Heart left ventricle (tissue), 16 donors: ENCODE results near the gene JCHAIN. TPM values are rescaled to one million over a fixed set of nuclear protein-coding genes. Genes with fewer than 3 reads are reported as not detected.
"Not testable (repeated sequence)": the region's sequence is repeated elsewhere in the genome, so short reads cannot be mapped to it uniquely, and the experiment has no call there.

Experiments
- ATAC-seq, 4 donors: fragments of 200-7000 bp; cut with Tn5 transposase; one replicate each; pipeline ENCODE4 v1.9.1; 2020 to 2022; ENCODE audit warnings: moderate library complexity in 4 of 4, mild to moderate bottlenecking in 3 of 4, moderate number of reproducible peaks in 1 of 4
- DNase-seq, 5 donors: peaks; one replicate each; pipeline ENCODE4 v3.0.0-alpha.2; 2020
- H3K27ac ChIP-seq, 12 donors: fragments of 200-600 bp; sonication (generic) in 4 of 12; one replicate each; pipeline versions ENCODE4 v1.5.0 to v1.8.0; 2016 to 2022; ENCODE audit warnings: mild to moderate bottlenecking in 2 of 12
- H3K27me3 ChIP-seq, 9 donors: fragments of 200-600 bp; sonication (generic) in 2 of 9; one replicate each; pipeline versions ENCODE4 v1.5.1 to v1.8.0; 2016 to 2022; ENCODE audit warnings: mild to moderate bottlenecking in 3 of 9
- H3K36me3 ChIP-seq, 9 donors: fragments of 200-600 bp; sonication (generic) in 2 of 9; one replicate each; pipeline versions ENCODE4 v1.5.0 to v1.8.0; 2018 to 2022; ENCODE audit warnings: mild to moderate bottlenecking in 2 of 9
- H3K4me1 ChIP-seq, 12 donors: fragments of 200-600 bp; sonication (generic) in 4 of 12; one replicate each; pipeline versions ENCODE4 v1.5.0 to v1.8.0; 2016 to 2022; ENCODE audit warnings: mild to moderate bottlenecking in 3 of 12
- H3K4me3 ChIP-seq, 12 donors: fragments of 200-600 bp; sonication (generic) in 4 of 12; one replicate each; pipeline versions ENCODE4 v1.5.0 to v1.8.0; 2017 to 2022; ENCODE audit warnings: mild to moderate bottlenecking in 9 of 12, moderate library complexity in 4 of 12
- H3K9me3 ChIP-seq, 12 donors: fragments of 200-600 bp; sonication (generic) in 4 of 12; one replicate each; pipeline versions ENCODE4 v1.5.0 to v1.8.0; 2016 to 2022; ENCODE audit warnings: mild to moderate bottlenecking in 1 of 12
- POLR2A ChIP-seq, 2 donors: fragments of 450-650 bp; IDR thresholded peaks; one replicate each; pipeline ENCODE4 v1.6.1; 2017; ENCODE audit warnings: antibody characterized with exemption in 2 of 2, mild to moderate bottlenecking in 2 of 2, moderate library complexity in 2 of 2
- WGBS, 4 donors: extraction: QIAGEN DNeasy Blood & Tissue Kit in 2 of 4; methylation state at CpG; one replicate each; pipeline versions ENCODE4 v1.1.5 to v1.1.7; 2013 to 2018; 5-methylcytosine and 5-hydroxymethylcytosine counted together
- intact Hi-C, 10 donors: fragments of 100-400 bp; cut with DNase I; formaldehyde crosslinking; loops; one replicate each; pipeline versions ENCODE4 v1.11.1 to v1.14.2; 2022
- polyA plus RNA-seq, 2 donors: library from polyadenylated mRNA; stranded (reverse); fragments of 200-250 nt; gene quantifications; one replicate each; pipeline ENCODE4 v1.2.3, GENCODE V29; 2013
- total RNA-seq, 9 donors: library from RNA; depleted of rRNA in 2 of 9; stranded (reverse); fragments of >200 nt in 2 of 9; fragmentation: NEBNext Ultra II Directional in 3 of 9; extraction: Animal tissue kit (Norgen Biotek cat#: 25700) in 3 of 9; gene quantifications; one replicate each; pipeline versions ENCODE4 v1.1.0 to v1.2.4, GENCODE V29; 2016 to 2023
- TF ChIP-seq, protein P1 (sequence below), 12 donors: fragments of 200-600 bp; sonication (generic) in 4 of 12; IDR thresholded peaks; one replicate each; pipeline versions ENCODE4 v1.5.0 to v1.8.0; 2018 to 2022; ENCODE audit warnings: antibody characterized with exemption in 12 of 12, mild to moderate bottlenecking in 5 of 12
- donor health status: ischemic (EF 13 %, LVEDD 7.1; RV severe dilation, severe dysfunction).
- donor health status: healthy with polysubstance abuse.
- donor health status: DM: no; HTN: yes; CAD: no.
- donor health status: DM: no; HTN: no; CAD: no.
- donor health status: ischemic (EF 25% LVEDD 6.9; RV normal size, moderate dysfunction).
- donor health status: ischemic (EF 25% LVEDD 5.7; RV mildly dilated, moderate dysfunction).
- donor health status: healthy.
- donor health status: DM: yes; HTN: yes; CAD: no.
- donor health status: ischemic (EF 35%, LVEDD 5.7; RV mildly dilated, moderate dysfunction).
- donor health status: nonischemic (EF 11% LVEDD 7.7; RV severe dilation, severe dysfunction).
- donor health status: DM: yes; HTN: yes; CAD: no.
- donor health status: PGD.
- donor health status: ischemic (EF 29% LVEDD 5.4; RV normal size, mild dysfunction).
- donor health status: nonischemic (EF 23%, LVEDD 6.1; RV moderate dilation, normal function).

JCHAIN gene
- total and polyA plus RNA-seq, 11 donors, result 0.19 to 40.0 (median 4.8) TPM; not detected in 2

DNA sequence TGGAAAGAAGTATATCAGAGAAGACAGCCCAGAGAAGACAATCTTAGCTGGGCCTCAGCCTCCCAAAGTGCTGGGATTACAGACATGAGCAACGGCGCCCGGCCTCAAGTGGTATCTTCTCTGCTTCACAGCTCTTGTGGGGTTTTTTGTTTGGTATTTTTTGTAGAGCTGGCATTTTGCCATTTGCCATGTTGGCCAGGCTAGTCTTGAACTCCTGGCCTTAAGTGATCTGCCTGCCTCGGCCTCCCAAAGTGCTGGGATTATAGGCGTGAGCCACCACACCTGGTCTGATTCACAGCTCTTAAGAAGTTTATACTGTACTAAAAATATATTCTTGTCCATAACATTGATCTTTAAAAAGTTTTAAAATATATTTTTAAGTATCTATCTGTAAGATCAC, 34.4 kb upstream of the JCHAIN start:
- H3K27ac ChIP-seq, result no peak overlapping the region
- ATAC-seq (no peak), DNase-seq (no peak)
- 90 to 98% (median 92%) methylated on average over 5 of the region's 5 CpGs for WGBS, 4 donors
- H3K9me3 ChIP-seq, result no peaks in the 10 kb centered on the region
- no peak overlapping the region for H3K4me3 ChIP-seq
- TF ChIP-seq, protein P1, sequence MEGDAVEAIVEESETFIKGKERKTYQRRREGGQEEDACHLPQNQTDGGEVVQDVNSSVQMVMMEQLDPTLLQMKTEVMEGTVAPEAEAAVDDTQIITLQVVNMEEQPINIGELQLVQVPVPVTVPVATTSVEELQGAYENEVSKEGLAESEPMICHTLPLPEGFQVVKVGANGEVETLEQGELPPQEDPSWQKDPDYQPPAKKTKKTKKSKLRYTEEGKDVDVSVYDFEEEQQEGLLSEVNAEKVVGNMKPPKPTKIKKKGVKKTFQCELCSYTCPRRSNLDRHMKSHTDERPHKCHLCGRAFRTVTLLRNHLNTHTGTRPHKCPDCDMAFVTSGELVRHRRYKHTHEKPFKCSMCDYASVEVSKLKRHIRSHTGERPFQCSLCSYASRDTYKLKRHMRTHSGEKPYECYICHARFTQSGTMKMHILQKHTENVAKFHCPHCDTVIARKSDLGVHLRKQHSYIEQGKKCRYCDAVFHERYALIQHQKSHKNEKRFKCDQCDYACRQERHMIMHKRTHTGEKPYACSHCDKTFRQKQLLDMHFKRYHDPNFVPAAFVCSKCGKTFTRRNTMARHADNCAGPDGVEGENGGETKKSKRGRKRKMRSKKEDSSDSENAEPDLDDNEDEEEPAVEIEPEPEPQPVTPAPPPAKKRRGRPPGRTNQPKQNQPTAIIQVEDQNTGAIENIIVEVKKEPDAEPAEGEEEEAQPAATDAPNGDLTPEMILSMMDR (IDR thresholded peaks at IDR 0.05), result no peak
- TF ChIP-seq POLR2A (IDR thresholded peaks at IDR 0.05), result no peak
- H3K27me3 ChIP-seq, result no peaks in the 10 kb centered on the region
- intact Hi-C loops, result loop anchor here in 4 of 10 donors (5.0 to 10.0 kb wide), 4 partner anchors 134 to 294 kb away; partner anchors contain the start of genes GRSF1 (in 3 of the 4), DCK (in 1 of the 4) and MOB1B (in 1 of the 4)
- H3K4me1 ChIP-seq, result peaks cover 0 to 9% (median 0%) of the 10 kb centered on the region in 12 donors
- peaks cover 0 to 3% (median 0%) of the 10 kb centered on the region in 9 donors for H3K36me3 ChIP-seq

DNA sequence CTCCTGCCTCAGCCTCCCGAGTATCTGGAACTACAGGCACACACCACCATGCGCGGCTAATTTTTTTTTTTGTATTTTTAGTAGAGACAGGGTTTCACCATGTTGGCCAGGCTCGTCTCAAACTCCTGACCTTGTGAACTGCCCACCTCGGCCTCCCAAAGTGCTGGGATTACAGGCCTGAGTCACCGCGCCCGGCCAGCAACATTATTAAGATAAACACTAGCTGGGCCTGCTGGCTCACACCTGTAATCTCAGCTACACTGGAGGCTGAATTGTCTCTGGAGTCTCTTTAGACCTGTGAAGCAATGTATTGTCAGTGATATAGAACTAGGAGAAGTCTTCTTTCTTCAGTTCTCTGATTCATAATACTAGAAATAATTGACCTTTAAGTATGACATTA, 32.1 kb upstream of the JCHAIN start:
- H3K36me3 ChIP-seq, DNase-seq, H3K27me3 ChIP-seq, H3K4me3 ChIP-seq, intact Hi-C loops, H3K9me3 ChIP-seq, H3K27ac ChIP-seq, ATAC-seq, H3K4me1 ChIP-seq: not testable (repeated sequence)
- WGBS, 4 donors, result 81 to 91% (median 85%) methylated on average over 8 of the region's 8 CpGs

DNA sequence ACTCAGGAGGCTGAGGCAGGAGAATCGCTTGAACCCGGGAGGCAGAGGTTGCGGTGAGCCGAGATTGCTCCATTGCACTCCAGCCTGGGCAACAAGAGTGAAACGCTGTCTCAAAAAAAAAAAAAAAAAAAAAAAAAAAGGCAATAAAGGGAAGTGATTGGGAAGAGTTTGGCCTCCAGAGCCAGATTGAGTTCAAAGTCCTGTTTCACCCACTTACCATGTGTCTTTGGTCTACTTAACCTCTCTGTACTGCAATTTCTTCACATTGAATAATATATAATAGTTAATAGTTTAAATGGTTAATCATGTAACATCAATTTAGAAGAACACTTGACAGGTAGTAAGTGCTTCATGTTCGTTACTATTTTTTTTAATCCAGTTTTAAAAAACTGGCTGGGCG, 28.3 kb upstream of the JCHAIN start:
- WGBS, 4 donors, result 95 to 97% (median 97%) methylated on average over 7 of the region's 7 CpGs
- peaks cover 0 to 34% (median 14%) of the 10 kb centered on the region in 9 donors for H3K36me3 ChIP-seq
- intact Hi-C loops, H3K27me3 ChIP-seq, H3K27ac ChIP-seq, H3K4me3 ChIP-seq, ATAC-seq, H3K9me3 ChIP-seq, DNase-seq: not testable (repeated sequence)
- H3K4me1 ChIP-seq, result peaks cover 3 to 30% (median 20%) of the 10 kb centered on the region in 12 donors

DNA sequence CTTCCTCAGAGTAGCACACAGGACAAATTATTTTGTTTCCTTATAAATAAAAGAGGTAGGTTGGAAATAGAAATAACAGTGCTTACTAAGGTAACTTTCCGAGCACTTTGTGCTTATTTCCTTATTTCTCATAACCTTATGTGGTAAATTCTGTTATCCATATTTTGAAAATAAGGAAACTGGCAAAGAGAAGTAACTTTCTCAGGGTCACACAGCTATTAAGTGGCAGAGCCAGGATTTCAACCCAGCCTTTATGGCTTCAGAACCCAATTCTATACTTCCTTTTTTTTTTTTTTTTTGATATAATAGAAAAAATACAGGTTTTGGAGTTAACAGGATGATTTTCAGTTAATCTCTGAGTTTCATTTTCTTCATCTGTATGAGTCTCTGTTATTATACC, 25.4 kb upstream of the JCHAIN start:
- Histone ChIP-seq H3K4me1 (peaks cover 4 to 48% (median 32%) of the 10 kb centered on the region in 12 donors), H3K27me3 (no peaks in the 10 kb centered on the region), H3K36me3 (peaks cover 0 to 34% (median 14%) of the 10 kb centered on the region in 9 donors), H3K27ac (peak overlapping the region in 1 of 12 donors; percentile 17), H3K9me3 (no peaks in the 10 kb centered on the region), H3K4me3 (no peak overlapping the region)
- TF ChIP-seq, protein P1 (IDR thresholded peaks at IDR 0.05), result no peak
- no peak for TF ChIP-seq POLR2A (IDR thresholded peaks at IDR 0.05)
- DNase-seq (no peak), ATAC-seq (no peak)
- WGBS, 4 donors, result 72 to 84% (median 81%) methylated on average over 1 of the region's 1 CpG
- intact Hi-C loops, result no loop called here

DNA sequence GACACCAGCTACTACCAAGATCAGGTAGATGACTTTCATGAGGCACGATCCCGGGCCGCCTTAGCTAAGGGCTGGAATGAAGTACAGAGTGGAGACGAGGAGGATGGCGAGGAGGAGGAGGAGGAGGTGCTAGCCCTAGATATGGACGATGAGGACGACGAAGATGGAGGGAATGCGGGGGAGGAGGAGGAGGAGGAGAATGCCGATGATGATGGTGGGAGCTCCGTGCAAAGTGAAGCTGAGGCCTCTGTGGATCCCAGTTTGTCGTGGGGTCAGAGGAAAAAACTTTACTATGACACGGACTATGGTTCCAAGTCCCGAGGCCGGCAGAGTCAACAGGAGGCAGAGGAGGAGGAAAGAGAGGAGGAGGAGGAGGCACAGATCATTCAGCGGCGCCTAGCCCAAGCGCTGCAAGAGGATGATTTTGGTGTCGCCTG, 22.5 kb upstream of the JCHAIN start:
- ATAC-seq (peak in 3 of 4 donors; percentile 2 to 20 (median 3)), DNase-seq (peak in 1 of 5 donors; percentile 27)
- no peak for TF ChIP-seq POLR2A (IDR thresholded peaks at IDR 0.05)
- TF ChIP-seq, protein P1 (IDR thresholded peaks at IDR 0.05), result no peak
- peaks cover 0 to 34% (median 10%) of the 10 kb centered on the region in 9 donors for H3K36me3 ChIP-seq
- H3K27ac ChIP-seq, result peak overlapping the region; percentile 33 to 97 (median 92)
- no peaks in the 10 kb centered on the region for H3K27me3 ChIP-seq
- intact Hi-C loops, result loop anchor here in 6 of 10 donors (1.0 to 5.0 kb wide), 11 partner anchors 15 to 318 kb away; partner anchors contain the start of genes GRSF1 (in 3 of the 6), DCK (in 2 of the 6) and MOB1B (in 1 of the 6)
- no peaks in the 10 kb centered on the region for H3K9me3 ChIP-seq
- WGBS, 4 donors, result 0 to 3% (median 2%) methylated on average over 19 of the region's 19 CpGs
- peak overlapping the region; percentile 69 to 98 (median 90) for H3K4me3 ChIP-seq
- H3K4me1 ChIP-seq, result peaks cover 4 to 48% (median 32%) of the 10 kb centered on the region in 12 donors
